ENCODE results near the gene WDR90. TPM values are rescaled to one million over a fixed set of nuclear protein-coding genes. Genes with fewer than 3 reads are reported as not detected.

WDR90 gene
- total and polyA plus RNA-seq, 10 of the 15 experiments (the other 5 are each of a cell fraction or from before 2014, with no cell fraction given): 2.0 to 65.0 (median 16.7) TPM

GRCh38 chr16:600781-601180 lies 48.4 kb upstream of the WDR90 start (continued):
- no peak for TF ChIP-seq NFYA (IDR thresholded peaks at IDR 0.05; ENCODE audit: borderline replicate concordance, low read depth, low read length)
- no peak for TF ChIP-seq EZH2 (IDR thresholded peaks at IDR 0.05; ENCODE audit: borderline replicate concordance, control insufficient read depth, low read depth, low read length)
- no peak for TF ChIP-seq MEF2B (IDR thresholded peaks at IDR 0.05; ENCODE audit: partially characterized antibody, poor library complexity, severe bottlenecking)
- 0 out of 2 replicates have a peak, but pooled peaks have one; percentile 5 for TF ChIP-seq RAD21 (IDR thresholded peaks at IDR 0.05; ENCODE audit: insufficient read depth, low read depth, low read length)

- POLR2A ChIA-PET: no interaction called here
- Histone ChIP-seq H3K79me2 (ENCODE audit: control insufficient read depth, insufficient read depth, low read length) (no peaks in the 10 kb centered on the region), H3K9me3 (replicated peaks; ENCODE audit: control insufficient read depth, insufficient read depth, low read length) (peaks cover 3% of the 10 kb centered on the region; the same call in 1 of the 3 replicates), H2AFZ (ENCODE audit: control insufficient read depth, low read depth, low read length) (no peak overlapping the region), H3K27ac (ENCODE audit: control insufficient read depth, insufficient read depth) (no peak overlapping the region), H3K27me3 (replicated peaks in 1 of 2; ENCODE audit: control insufficient read depth in 2 of 2, insufficient read depth in 2 of 2, low read length in 1 of 2) (no peaks in the 10 kb centered on the region), H3K9ac (ENCODE audit: control insufficient read depth, insufficient read depth, low read length) (no peak overlapping the region), H3K36me3 (ENCODE audit: control insufficient read depth in 2 of 2, insufficient read depth in 2 of 2, low read length in 1 of 2) (peaks cover 0 to 4% of the 10 kb centered on the region in 2 experiments; a peak in 2 of 4 replicates), H3K4me3 (no peak overlapping the region), H4K20me1 (ENCODE audit: control insufficient read depth, insufficient read depth) (no peaks in the 10 kb centered on the region), H3K4me2 (ENCODE audit: control insufficient read depth, insufficient read depth) (no peak overlapping the region), H3K4me1 (ENCODE audit: control insufficient read depth, insufficient read depth, low read length) (no peaks in the 10 kb centered on the region)
- intact Hi-C loops (cut with micrococcal nuclease; ENCODE audit: unreplicated experiment): no loop called here
- CTCF ChIA-PET: no interaction called here
- DNase-seq (ENCODE audit: low read depth, low spot score): no peak
- no peak for ATAC-seq
- WGBS (ENCODE audit: insufficient coverage, insufficient replicate concordance, low lambda C conversion rate, missing lambda C conversion rate): 70% methylated on average over 4 of the region's 5 CpGs
- SMC1A ChIA-PET (ENCODE audit: uncharacterized antibody, unreplicated experiment): no interaction called here
- BruUV-seq (replicated peaks): no TSS peak
- RAD21 ChIA-PET (ENCODE audit: unreplicated experiment): no interaction called here
- FAIRE-seq: no peak
- in situ Hi-C loops (cut with MboI): no loop called here
- TF ChIP-seq NBN (IDR thresholded peaks at IDR 0.05): no peak
- no peak for TF ChIP-seq PBX3 (IDR thresholded peaks at IDR 0.05; ENCODE audit: insufficient replicate concordance, low read depth, low read length)
- TF ChIP-seq CHD1 (IDR thresholded peaks at IDR 0.05; ENCODE audit: low read depth, low read length): no peak
- TF ChIP-seq POLR2AphosphoS2 (IDR thresholded peaks at IDR 0.05; ENCODE audit: low read depth, low read length): no peak
- TF ChIP-seq RAD51 (IDR thresholded peaks at IDR 0.05): no peak
- no peak for TF ChIP-seq JUND (IDR thresholded peaks at IDR 0.05; ENCODE audit: low read depth, low read length)
- no peak for TF ChIP-seq FOXK2 (IDR thresholded peaks at IDR 0.05)
Observed at GRCh38 chr16:603933-604332, 45.2 kb upstream of the WDR90 start.
